HepG2 (cell line): ENCODE measurements around the gene HNRNPA0. TPM values are rescaled to one million over a fixed set of nuclear protein-coding genes. Genes with fewer than 3 reads are reported as not detected.

Experiments used
- GATAD2A ChIP-seq: IDR thresholded peaks from 2 replicates; pipeline ENCODE4 v1.6.1; 2016
- HDAC6 ChIP-seq: fragments of 200-600 bp; sonication (generic); IDR thresholded peaks from 2 replicates; pipeline ENCODE4 v1.7.0; 2017; ENCODE audit warnings: mild to moderate bottlenecking, antibody characterized with exemption, low read length, low read depth
- KDM5B ChIP-seq: sonication (generic); formaldehyde crosslinking; IDR thresholded peaks from 2 replicates; pipeline ENCODE4 v1.4.0; 2020; ENCODE audit warnings: missing genetic modification reagents, mild to moderate bottlenecking, borderline replicate concordance
- KLF16 ChIP-seq, 2 experiments: sonication (generic) in 1 of 2; formaldehyde crosslinking in 1 of 2; IDR thresholded peaks; 2 replicates each; pipeline versions ENCODE4 v1.6.1 to v1.8.0; 2016 to 2023; ENCODE audit warnings: missing genetic modification reagents in 2 of 2, missing compliant biosample characterization in 1 of 2
- LCORL ChIP-seq, 2 experiments: fragments of 450-650 bp in 1 of 2; sonication (generic) in 1 of 2; formaldehyde crosslinking in 1 of 2; IDR thresholded peaks; 2 replicates each; pipeline versions ENCODE4 v1.5.0 to v1.6.1; 2017 to 2020; ENCODE audit warnings: antibody characterized with exemption in 1 of 2, missing genetic modification reagents in 1 of 2
- NR1H2 ChIP-seq: sonication (generic); formaldehyde crosslinking; IDR thresholded peaks from 2 replicates; pipeline ENCODE4 v1.8.1; 2022; ENCODE audit warnings: low read depth, missing genetic modification reagents, borderline replicate concordance
- RBM22 ChIP-seq: fragments of 200-400 bp; formaldehyde crosslinking; optimal IDR thresholded peaks from 2 replicates; pipeline ENCODE3; 2017; ENCODE audit warnings: mild to moderate bottlenecking, low read length, moderate library complexity
- REL ChIP-seq: sonication (generic); formaldehyde crosslinking; conservative IDR thresholded peaks from 2 replicates; pipeline ENCODE4 v1.8.0; 2022; ENCODE audit warnings: mild to moderate bottlenecking, missing genetic modification reagents, moderate library complexity
- RORA ChIP-seq: sonication (generic); formaldehyde crosslinking; IDR thresholded peaks from 2 replicates; pipeline ENCODE4 v1.5.0; 2020; ENCODE audit warnings: mild to moderate bottlenecking, missing genetic modification reagents, moderate library complexity
- TEAD3 ChIP-seq: optimal IDR thresholded peaks from 2 replicates; pipeline ENCODE3; 2016; ENCODE audit warnings: borderline replicate concordance
- ZNF138 ChIP-seq: sonication (generic); formaldehyde crosslinking; IDR thresholded peaks from 2 replicates; pipeline ENCODE4 v1.5.0; 2020; ENCODE audit warnings: mild to moderate bottlenecking, low read depth, missing genetic modification reagents
- ZNF326 ChIP-seq: sonication (generic); formaldehyde crosslinking; IDR thresholded peaks from 2 replicates; pipeline ENCODE4 v1.4.0; 2020; ENCODE audit warnings: missing genetic modification reagents, borderline replicate concordance
- ZNF564 ChIP-seq: sonication (generic); formaldehyde crosslinking; IDR thresholded peaks from 2 replicates; pipeline ENCODE4 v1.8.1; 2023; ENCODE audit warnings: mild to moderate bottlenecking, missing genetic modification reagents
- ZZZ3 ChIP-seq: sonication (generic); formaldehyde crosslinking; IDR thresholded peaks from 2 replicates; pipeline ENCODE4 v1.4.0; 2020; ENCODE audit warnings: missing genetic modification reagents, mild to moderate bottlenecking, borderline replicate concordance
- polyA plus RNA-seq, 8 experiments: library from polyadenylated mRNA; depleted of rRNA in 3 of 8; stranded (reverse) in 7 of 8; unstranded in 1 of 8; fragments of >200 nt; fragmentation: Illumina TruSeq in 4 of 8; extraction: Trizol in 4 of 8; gene quantifications; 2 replicates each; pipeline versions ENCODE4 v1.2.1 to v1.2.3, GENCODE V29; 2011 to 2016; ENCODE audit warnings: low read depth in 4 of 8, missing spikeins in 1 of 8, mixed read lengths in 1 of 8; ENCODE audit not compliant: insufficient read depth in 1 of 8
- total RNA-seq, 5 experiments: library from RNA; depleted of rRNA; stranded (reverse); fragments of >200 nt; fragmentation: Illumina TruSeq; extraction: Trizol; gene quantifications; 2 replicates each; pipeline ENCODE4 v1.2.3, GENCODE V29; 2016; ENCODE audit warnings: low read depth in 1 of 5
- TF ChIP-seq, protein P1 (sequence below): sonication (generic); formaldehyde crosslinking; IDR thresholded peaks from 2 replicates; pipeline ENCODE4 v1.8.1; 2023; ENCODE audit warnings: mild to moderate bottlenecking, missing genetic modification reagents
- TF ChIP-seq, protein P2 (sequence below): sonication (generic); formaldehyde crosslinking; IDR thresholded peaks from 2 replicates; pipeline ENCODE4 v1.4.0; 2020; ENCODE audit warnings: mild to moderate bottlenecking, missing genetic modification reagents
- TF ChIP-seq, protein P3 (sequence below): sonication (generic); formaldehyde crosslinking; IDR thresholded peaks from 2 replicates; pipeline ENCODE4 v1.4.0; 2020; ENCODE audit warnings: mild to moderate bottlenecking, missing genetic modification reagents
- TF ChIP-seq, protein P4 (sequence below): sonication (generic); formaldehyde crosslinking; IDR thresholded peaks from 2 replicates; pipeline ENCODE4 v1.8.1; 2023; ENCODE audit warnings: mild to moderate bottlenecking, moderate library complexity, missing genetic modification reagents
- TF ChIP-seq, protein P5 (sequence below): sonication (generic); formaldehyde crosslinking; IDR thresholded peaks from 2 replicates; pipeline ENCODE4 v1.8.1; 2023; ENCODE audit warnings: mild to moderate bottlenecking, missing genetic modification reagents
- TF ChIP-seq, protein P6 (sequence below): conservative IDR thresholded peaks from 2 replicates; pipeline ENCODE4 v1.6.1; 2018; ENCODE audit warnings: missing genetic modification reagents

Gene HNRNPA0
- total and polyA plus RNA-seq, 2 of the 13 experiments (the other 11 are each of a cell fraction or from before 2014, with no cell fraction given): 9.0 to 12.9 TPM

DNA sequence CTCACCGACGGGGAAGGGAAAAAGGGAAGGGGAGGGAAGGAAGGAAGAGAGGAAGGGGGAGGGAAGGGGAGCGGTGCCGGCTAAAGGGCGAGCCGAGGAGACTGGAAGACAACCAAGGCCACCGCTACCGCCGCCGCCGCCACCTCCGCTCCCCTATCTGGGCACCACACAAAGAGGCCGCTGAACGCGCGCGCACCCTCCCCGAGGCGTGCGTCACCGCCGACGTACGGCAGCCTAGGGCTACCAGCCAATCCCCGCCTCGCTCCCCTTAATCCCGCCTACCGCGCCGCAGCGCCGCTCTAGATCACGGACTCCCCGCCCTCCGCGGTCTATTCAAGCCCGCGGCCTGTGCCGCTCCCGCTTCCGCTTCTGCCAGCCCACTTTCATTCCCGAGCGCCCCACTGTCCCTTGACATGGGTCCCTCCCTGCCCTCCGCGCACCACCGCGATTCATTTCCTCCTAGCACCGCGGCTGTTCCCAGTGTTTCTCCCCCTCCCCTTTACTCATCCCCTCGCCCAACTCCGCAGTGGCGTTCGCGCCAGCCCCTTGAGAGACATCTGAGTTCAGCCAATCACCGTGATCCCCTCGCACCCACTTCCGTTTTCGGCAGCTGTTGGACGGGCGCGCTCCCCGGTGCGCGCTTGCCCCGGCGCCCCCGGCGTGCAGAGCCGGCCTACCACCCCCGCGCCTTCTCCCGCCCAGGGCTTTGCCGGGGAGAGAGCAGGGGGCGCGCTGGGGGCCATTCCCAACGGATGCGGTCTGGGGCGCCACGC, at the start of gene HNRNPA0 (continued):
- TF ChIP-seq LCORL (IDR thresholded peaks at IDR 0.05) (peak; percentile 77; the same call in 1 of the 2 replicates), LCORL (CRISPR knock-in tag; IDR thresholded peaks at IDR 0.05) (no peak; the same call in 1 of the 2 replicates), HDAC6 (no peak), NR1H2 (CRISPR knock-in tag) (no peak), ZNF326 (CRISPR knock-in tag) (no peak), RORA (no peak), REL (CRISPR knock-in tag) (peak; percentile 91), RBM22 (no peak), ZNF138 (CRISPR knock-in tag) (no peak), ZZZ3 (CRISPR knock-in tag) (0 out of 2 replicates have a peak, but pooled peaks have one; percentile 16), GATAD2A (no peak), KDM5B (peak; percentile 71; the same call in 1 of the 2 replicates), KLF16 (CRISPR knock-in tag; IDR thresholded peaks at IDR 0.05) (peak in 1 of 2 experiments; percentile 84; a peak in 1 of 4 replicates), TEAD3 (CRISPR knock-in tag) (peak; percentile 33), ZNF564 (CRISPR knock-in tag) (0 out of 2 replicates have a peak, but pooled peaks have one; percentile 45)
- TF ChIP-seq, protein P1, sequence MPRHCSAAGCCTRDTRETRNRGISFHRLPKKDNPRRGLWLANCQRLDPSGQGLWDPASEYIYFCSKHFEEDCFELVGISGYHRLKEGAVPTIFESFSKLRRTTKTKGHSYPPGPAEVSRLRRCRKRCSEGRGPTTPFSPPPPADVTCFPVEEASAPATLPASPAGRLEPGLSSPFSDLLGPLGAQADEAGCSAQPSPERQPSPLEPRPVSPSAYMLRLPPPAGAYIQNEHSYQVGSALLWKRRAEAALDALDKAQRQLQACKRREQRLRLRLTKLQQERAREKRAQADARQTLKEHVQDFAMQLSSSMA (CRISPR knock-in tag): peak; percentile 85
- TF ChIP-seq, protein P2, sequence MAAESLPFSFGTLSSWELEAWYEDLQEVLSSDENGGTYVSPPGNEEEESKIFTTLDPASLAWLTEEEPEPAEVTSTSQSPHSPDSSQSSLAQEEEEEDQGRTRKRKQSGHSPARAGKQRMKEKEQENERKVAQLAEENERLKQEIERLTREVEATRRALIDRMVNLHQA: no peak
- TF ChIP-seq, protein P3, sequence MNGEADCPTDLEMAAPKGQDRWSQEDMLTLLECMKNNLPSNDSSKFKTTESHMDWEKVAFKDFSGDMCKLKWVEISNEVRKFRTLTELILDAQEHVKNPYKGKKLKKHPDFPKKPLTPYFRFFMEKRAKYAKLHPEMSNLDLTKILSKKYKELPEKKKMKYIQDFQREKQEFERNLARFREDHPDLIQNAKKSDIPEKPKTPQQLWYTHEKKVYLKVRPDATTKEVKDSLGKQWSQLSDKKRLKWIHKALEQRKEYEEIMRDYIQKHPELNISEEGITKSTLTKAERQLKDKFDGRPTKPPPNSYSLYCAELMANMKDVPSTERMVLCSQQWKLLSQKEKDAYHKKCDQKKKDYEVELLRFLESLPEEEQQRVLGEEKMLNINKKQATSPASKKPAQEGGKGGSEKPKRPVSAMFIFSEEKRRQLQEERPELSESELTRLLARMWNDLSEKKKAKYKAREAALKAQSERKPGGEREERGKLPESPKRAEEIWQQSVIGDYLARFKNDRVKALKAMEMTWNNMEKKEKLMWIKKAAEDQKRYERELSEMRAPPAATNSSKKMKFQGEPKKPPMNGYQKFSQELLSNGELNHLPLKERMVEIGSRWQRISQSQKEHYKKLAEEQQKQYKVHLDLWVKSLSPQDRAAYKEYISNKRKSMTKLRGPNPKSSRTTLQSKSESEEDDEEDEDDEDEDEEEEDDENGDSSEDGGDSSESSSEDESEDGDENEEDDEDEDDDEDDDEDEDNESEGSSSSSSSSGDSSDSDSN (CRISPR knock-in tag): peak; percentile 78; the same call in 1 of the 2 replicates
- TF ChIP-seq, protein P4, sequence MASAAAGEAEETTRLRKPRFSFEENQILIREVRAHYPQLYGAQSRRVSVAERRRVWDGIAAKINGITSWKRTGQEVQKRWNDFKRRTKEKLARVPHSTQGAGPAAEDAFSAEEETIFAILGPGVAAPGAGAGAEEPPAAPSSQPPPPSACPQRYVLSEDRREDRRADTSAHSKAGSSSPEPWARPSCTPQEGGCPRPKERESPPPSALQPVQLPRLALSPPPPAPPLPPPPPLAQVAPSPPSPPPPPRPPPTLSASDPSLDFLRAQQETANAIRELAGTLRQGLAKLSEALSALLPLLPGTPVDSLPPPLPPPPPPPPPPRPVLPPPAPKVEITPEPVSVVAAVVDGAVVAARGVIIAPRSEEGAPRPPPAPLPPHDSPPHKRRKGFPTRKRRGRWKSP (CRISPR knock-in tag): peak; percentile 81; the same call in 1 of the 2 replicates
- TF ChIP-seq, protein P5, sequence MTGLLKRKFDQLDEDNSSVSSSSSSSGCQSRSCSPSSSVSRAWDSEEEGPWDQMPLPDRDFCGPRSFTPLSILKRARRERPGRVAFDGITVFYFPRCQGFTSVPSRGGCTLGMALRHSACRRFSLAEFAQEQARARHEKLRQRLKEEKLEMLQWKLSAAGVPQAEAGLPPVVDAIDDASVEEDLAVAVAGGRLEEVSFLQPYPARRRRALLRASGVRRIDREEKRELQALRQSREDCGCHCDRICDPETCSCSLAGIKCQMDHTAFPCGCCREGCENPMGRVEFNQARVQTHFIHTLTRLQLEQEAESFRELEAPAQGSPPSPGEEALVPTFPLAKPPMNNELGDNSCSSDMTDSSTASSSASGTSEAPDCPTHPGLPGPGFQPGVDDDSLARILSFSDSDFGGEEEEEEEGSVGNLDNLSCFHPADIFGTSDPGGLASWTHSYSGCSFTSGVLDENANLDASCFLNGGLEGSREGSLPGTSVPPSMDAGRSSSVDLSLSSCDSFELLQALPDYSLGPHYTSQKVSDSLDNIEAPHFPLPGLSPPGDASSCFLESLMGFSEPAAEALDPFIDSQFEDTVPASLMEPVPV: peak; percentile 86
- TF ChIP-seq, protein P6, sequence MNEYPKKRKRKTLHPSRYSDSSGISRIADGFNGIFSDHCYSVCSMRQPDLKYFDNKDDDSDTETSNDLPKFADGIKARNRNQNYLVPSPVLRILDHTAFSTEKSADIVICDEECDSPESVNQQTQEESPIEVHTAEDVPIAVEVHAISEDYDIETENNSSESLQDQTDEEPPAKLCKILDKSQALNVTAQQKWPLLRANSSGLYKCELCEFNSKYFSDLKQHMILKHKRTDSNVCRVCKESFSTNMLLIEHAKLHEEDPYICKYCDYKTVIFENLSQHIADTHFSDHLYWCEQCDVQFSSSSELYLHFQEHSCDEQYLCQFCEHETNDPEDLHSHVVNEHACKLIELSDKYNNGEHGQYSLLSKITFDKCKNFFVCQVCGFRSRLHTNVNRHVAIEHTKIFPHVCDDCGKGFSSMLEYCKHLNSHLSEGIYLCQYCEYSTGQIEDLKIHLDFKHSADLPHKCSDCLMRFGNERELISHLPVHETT (CRISPR knock-in tag): peak; percentile 40; the same call in 1 of the 2 replicates
